ENCODE results near the gene PCCA.

GRCh38 chr13:100124265-100124664 lies 35.4 kb downstream of the PCCA start:
- no peak for TF ChIP-seq EZH2 (IDR thresholded peaks at IDR 0.05; ENCODE audit: borderline replicate concordance, low read length)
- no peak for TF ChIP-seq CTCF (IDR thresholded peaks at IDR 0.05; ENCODE audit: low read length)

Measured in OCI-LY1 (cell line).